SK-N-MC (cell line): Measurements from ENCODE around the gene NPAS1.

Source experiments
- EZH2 ChIP-seq: fragments of 200-600 bp; sonication (generic); IDR thresholded peaks from one replicate; pipeline ENCODE4 v1.6.1; 2017; ENCODE audit warnings: antibody characterized with exemption
- FOXP2 ChIP-seq: optimal IDR thresholded peaks from 2 replicates; pipeline ENCODE3; 2011; ENCODE audit warnings: mild to moderate bottlenecking, moderate library complexity; ENCODE audit not compliant: insufficient read depth; ENCODE audit errors: extremely low read length, control extremely low read depth
- POLR2AphosphoS5 ChIP-seq: IDR thresholded peaks from 2 replicates; pipeline ENCODE4 v1.6.1; 2012; ENCODE audit warnings: mild to moderate bottlenecking, low read depth, low read length, borderline replicate concordance

- TF ChIP-seq EZH2 (no peak), POLR2AphosphoS5 (no peak), FOXP2 (no peak)
Measured at GRCh38 chr19:47045867-47046470, 26.3 kb downstream of the NPAS1 start.
